NCI-H2171 (cell line): ENCODE results near the gene LAMTOR4.

ENCODE experiments used
- DNase-seq: peaks from one replicate; lab custom pipeline; 2025; lab: John Stamatoyannopoulos, UW

Gene LAMTOR4

DNA sequence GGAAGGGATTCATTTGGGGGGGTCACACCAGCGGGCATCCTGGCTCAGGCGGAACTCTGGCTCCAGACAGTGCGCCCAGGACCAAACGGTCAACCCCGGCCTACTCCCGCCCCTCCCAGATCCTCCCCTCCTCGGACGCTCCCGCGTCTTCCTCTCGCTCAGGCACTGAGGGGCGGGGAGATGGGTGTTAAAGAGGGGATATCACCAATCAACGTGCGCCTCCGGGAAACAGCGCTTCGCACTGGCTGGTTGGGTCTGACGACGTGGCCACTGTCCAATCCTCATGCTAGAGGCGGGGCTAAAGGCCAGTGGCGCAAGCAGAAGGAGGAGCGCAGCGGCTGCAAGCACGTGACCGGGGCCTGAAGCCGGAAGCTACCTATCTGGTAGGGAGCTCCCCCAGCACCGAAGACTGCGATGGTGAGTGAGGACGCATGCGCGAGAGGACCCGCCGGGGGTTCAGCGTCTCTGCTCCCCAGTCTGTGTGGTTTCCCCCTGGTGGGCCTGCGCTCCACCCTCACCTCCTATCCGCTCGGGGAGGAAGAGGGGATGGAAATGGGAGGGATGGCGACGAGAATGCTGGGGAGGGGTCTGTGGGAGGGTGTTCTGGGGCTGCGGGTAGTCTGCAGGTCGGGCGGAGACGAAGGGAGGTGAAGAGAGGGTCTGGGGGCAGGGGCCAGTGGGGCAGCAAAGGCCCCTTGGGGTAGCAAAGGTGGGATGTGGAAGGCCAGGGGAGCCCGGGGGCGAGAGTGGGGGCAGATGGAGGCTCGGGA lies at the start of gene LAMTOR4:
TSS of gene LAMTOR4 (plus strand) at position 360 of the 770 bp plus-strand sequence. CDS start at position 415, 55 bp downstream.
- DNase-seq = peak; percentile 99

- no peak for DNase-seq
These were observed 49.3 kb upstream of the LAMTOR4 start for GRCh38 chr7:100099452-100099851.

DNA sequence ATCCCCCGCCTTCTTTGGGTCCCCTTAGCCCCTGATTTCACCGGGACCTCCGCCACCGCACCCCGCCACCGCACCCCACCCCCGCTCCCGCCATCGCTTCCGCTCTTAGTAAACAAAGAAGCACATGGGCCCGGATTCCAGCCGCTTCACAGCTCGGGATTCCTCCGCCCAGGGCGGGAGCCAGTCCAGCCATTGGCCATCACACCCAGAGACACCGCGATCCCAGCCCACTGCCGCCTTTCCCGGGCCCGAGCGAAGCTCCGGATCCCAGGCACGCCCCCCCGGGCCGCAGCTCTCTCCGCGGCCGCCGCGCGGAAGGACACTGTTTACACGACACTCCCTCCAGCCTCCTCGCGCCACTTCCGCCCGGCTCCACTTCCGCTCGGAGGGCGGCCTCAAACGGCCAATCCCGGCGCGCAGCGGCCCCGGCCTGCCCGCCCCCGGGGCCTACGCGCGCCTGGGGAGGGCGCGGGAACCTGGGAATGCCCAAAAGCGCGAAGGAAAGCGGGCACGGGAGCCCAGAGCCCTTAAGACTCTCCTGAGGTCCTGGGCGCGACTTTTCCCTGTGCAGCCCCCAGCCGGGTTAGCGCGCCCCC lies 48.2 kb upstream of the LAMTOR4 start:
- peak; percentile 94 for DNase-seq

- DNase-seq = peak; percentile 98
These were observed 47.5 kb upstream of the LAMTOR4 start, which contains the start of the genes AP4M1 and MCM7 for GRCh38 chr7:100101016-100101862. Gene AP4M1, plus strand, starts transcription at chr7:100101643. Its CDS starts 72 bp downstream, at chr7:100101715. Gene MCM7, minus strand, starts transcription at chr7:100101397. Its CDS starts 103 bp downstream, at chr7:100101294.

DNA sequence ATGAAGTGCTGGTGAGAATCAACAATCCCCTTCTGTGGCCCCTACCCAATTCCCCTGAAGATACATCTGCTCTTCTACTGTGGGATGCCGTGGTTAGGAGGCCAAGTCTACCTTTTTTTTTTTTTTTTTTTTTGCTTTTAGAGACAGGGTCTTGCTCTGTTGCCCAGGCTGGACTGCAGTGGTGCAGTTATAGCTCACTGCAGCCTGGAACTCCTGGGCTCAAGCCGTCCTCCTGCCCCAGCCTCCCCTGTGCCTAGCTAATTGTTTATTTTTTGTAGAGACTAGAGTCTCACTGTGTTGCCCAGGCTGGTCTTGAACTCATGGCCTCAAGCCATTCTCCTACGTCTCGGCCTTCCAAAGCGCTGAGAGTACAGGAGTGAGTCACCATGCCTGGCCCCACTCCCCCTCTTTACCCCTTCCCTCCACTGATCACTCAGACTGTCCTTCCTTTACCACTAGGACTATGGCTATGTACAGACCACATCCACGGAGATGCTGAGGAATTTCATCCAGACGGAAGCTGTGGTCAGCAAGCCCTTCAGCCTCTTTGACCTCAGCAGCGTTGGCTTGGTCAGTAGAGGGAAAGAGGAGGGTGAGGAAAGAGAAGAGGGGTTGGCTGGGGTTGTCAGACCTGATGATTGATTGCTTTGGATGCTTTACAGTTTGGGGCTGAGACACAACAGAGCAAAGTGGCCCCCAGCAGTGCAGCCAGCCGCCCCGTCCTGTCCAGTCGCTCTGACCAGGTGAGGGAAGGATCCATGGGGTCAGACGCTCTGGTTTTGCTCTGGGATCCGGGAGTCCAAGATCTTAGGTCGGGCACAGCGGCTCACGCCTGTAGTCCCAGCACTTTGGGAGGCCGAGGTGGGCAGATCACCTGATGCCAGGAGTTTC lies 45.5 kb upstream of the LAMTOR4 start:
- DNase-seq = no peak

GRCh38 chr7:100105534-100105933 lies 43.2 kb upstream of the LAMTOR4 start:
- no peak for DNase-seq

- no peak for DNase-seq
These were observed 42.1 kb upstream of the LAMTOR4 start for GRCh38 chr7:100106633-100107032.

- no peak for DNase-seq
These were observed 41.5 kb upstream of the LAMTOR4 start for GRCh38 chr7:100107125-100107737.

DNA sequence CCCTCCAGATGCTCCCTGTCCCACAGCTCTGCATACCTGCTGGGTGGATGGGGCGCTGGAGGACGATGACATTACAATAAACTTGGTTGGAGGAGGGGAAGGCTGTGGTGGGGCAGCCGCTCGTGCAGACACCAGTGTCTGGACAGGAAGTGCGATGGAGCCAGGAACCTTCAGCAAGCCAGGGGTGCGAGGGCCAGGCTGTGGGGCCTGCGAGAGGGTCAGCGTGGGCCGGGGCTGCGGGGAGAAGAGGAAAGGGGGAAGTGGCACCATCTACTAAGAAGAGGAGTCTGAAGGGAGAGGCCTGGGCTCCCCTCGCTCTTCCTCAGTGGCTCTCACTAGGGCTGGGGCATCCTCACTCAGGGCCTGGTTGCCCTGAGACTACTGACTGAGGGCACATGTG lies 40.8 kb upstream of the LAMTOR4 start:
- DNase-seq = no peak

GRCh38 chr7:100109521-100110163 lies 39.1 kb upstream of the LAMTOR4 start:
- no peak for DNase-seq

DNA sequence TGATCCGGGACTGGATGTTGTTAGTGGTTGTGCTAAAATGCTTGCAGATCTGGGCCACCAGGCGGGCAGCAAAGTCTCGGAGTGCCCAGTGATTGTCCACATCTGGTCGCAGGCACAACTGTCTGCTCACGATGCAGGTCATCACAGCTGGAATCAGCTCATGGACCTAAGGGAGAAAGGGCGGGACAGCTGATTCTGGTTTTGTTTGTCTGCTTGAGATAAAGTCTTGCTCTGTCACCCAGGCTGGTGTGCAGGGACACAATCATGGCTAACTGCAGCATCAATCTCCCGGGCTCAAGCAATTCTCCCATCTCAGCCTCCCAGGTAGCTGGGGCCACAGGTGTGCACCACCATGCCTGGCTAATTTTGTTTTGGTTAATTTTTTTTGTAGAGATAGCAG lies 37.6 kb upstream of the LAMTOR4 start:
- DNase-seq = no peak

- DNase-seq = no peak
These were observed 36.8 kb upstream of the LAMTOR4 start for GRCh38 chr7:100111914-100112313.

DNA sequence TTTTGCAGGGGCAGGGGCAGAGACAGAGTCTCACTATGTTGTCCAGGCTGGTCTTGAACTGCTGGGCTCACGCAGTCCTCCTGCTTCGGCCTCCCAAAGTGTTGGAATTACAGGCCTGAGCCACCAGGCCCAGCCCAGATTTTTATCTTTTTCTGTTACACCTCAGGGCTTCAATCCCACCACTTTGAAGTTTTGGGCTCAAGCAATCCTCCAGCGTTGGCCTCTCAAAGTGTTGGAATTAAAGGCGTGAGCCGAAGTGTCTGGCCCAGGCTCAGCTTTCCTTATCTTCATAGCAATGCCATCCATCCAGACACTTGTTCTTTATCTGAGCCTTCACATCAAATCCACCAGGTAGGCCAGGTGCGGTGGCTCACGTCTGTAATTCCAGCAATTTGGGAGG lies 33.7 kb upstream of the LAMTOR4 start:
- no peak for DNase-seq

DNA sequence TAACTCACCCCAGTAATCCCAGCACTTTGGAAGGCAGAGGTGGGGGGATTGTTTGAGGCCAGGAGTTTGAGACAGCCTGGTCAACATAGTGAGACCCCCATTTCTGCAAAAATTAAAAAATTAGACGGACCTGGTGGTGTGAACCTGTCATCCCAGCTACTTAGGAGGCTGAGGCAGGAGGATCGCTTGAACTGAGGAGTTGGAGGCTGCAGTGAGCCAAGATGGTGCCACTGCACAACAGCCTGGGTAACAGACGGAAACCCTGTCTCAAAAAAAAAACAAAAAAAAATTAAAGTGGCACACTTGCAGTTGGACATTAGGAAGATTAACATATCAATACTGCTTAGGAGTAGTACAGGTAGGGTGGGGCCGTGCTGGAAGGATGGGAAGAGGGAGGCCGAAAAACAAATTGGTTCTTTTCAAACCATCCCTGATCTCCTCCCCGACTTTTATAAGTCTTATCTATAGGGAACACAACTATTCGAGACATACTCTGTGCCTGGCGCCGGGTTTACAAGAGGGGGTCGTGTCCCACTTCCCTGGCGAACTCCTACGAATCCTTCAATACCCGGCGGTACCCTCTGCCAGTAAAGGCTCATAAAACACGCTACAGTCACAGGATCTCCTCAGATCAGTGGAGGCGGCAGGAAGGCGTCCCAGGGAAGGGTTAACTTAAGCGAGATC lies 30.2 kb upstream of the LAMTOR4 start:
- DNase-seq = no peak

- peak; percentile 95 for DNase-seq
These were observed 29.4 kb upstream of the LAMTOR4 start, which contains the start of the genes CNPY4 and TAF6 for GRCh38 chr7:100119072-100119969. Gene CNPY4, plus strand, starts transcription at chr7:100119634. Its CDS starts 111 bp downstream, at chr7:100119745. Gene TAF6, minus strand, starts transcription at chr7:100119358. Its CDS starts 5,149 bp downstream, at chr7:100114209.

GRCh38 chr7:100119970-100120732 lies 28.6 kb upstream of the LAMTOR4 start:
- DNase-seq = peak; percentile 64

DNA sequence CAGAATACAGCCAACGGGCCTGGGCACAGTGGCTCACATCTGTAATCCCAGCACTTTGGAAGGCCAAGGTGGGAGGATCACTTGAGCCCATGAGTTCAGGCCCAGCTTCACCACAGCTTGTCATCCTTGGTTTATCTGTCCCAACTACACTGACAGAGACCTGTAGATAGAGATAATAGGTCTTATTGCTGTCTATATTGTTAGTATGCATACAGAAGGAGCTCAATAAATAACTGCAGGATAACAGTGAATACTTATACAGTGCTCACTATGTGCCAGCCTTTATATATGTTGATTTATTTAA lies 28.0 kb upstream of the LAMTOR4 start:
- no peak for DNase-seq

DNA sequence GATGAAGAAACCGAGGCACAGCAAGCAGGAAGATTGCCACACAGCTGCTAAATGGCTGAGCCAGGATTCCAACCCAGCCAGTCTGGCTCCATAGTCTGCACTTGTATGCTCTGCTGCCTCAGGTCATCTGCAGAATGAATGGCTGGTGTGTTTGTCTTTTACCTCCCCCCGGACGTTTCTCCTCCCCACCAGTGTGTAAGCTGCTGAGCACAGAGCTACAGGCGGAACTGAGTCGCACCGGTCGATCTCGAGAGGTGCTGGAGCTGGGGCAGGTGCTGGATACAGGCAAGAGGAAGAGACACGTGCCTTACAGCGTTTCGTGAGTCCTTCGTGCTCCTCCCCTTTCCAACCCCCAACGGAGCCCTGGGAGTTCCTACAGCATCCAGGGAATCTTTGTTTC lies 26.7 kb upstream of the LAMTOR4 start:
- no peak for DNase-seq
